ENCODE data around the gene PPIF.

GRCh38 chr10:79326361-79327089 lies 20.7 kb upstream of the PPIF start:
- TF ChIP-seq POLR2A (IDR thresholded peaks at IDR 0.05) (no peak), EP300 (IDR thresholded peaks at IDR 0.05; ENCODE audit: low read depth) (no peak), CTCF (IDR thresholded peaks at IDR 0.05) (no peak), POLR2AphosphoS5 (IDR thresholded peaks at IDR 0.05) (no peak)

Measured in transverse colon (tissue), 4 donors.